IPS-NIHi7 (cell line): ENCODE data around the gene FLCN.
"Not testable (repeated sequence)": the region's sequence is repeated elsewhere in the genome, so short reads cannot be mapped to it uniquely, and the experiment has no call there.

Experiments used
- DNase-seq: peaks from one replicate; pipeline ENCODE4 v3.0.0; 2012; ENCODE audit warnings: mixed read lengths; ENCODE audit errors: extremely low spot score

The FLCN gene

DNA sequence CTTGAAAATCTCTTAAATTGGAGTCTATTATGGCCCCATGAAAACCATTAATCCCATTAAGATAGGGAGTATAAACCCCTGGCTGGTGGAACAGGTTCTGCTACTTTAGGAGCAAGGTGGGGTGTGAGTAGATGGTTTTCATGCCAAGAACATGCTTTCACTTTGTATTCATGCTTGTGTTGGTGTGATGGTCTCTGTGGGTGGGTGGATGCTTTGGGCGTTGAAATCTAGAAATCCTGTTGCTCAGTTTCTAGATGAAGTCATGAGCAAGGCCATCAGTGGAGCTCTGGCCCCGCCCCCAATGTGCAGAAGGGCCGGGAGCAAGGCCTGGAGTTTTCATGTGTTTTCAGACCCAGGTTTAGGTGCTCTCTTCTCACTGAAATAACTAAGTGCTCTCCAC, 50.9 kb downstream of the FLCN start:
- DNase-seq, result no peak

GRCh38 chr17:17184985-17185757, 51.8 kb downstream of the FLCN start:
- DNase-seq, result not testable (repeated sequence)

- no peak for DNase-seq
These were observed 53.2 kb downstream of the FLCN start for GRCh38 chr17:17183744-17184143.

DNA sequence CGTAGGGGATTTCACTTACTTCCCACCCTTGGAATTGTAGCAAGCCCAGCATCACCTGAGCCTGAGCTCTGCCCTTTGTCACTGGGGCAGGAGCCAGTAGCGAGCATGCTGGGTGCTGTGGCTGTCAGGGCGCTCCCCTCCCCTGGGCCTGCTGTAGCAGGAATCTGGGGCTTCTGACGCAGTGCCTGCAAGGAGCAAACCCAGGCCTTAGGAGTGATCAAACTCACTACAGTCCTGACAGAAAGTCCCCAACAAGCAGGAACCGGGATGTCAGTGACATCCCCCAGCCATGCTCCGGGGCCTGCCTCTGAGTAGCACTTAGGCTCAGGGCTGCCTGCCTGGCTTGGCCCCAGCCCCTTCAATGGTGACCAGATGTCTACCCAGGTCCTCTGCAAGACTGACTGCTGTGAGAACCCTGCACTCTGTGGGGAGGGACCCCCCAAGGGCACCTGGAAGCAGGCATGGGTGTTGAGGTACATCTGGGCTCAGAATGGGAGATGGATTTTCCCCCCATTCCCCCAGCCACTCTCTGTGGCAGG, 54.3 kb downstream of the FLCN start:
- no peak for DNase-seq

DNA sequence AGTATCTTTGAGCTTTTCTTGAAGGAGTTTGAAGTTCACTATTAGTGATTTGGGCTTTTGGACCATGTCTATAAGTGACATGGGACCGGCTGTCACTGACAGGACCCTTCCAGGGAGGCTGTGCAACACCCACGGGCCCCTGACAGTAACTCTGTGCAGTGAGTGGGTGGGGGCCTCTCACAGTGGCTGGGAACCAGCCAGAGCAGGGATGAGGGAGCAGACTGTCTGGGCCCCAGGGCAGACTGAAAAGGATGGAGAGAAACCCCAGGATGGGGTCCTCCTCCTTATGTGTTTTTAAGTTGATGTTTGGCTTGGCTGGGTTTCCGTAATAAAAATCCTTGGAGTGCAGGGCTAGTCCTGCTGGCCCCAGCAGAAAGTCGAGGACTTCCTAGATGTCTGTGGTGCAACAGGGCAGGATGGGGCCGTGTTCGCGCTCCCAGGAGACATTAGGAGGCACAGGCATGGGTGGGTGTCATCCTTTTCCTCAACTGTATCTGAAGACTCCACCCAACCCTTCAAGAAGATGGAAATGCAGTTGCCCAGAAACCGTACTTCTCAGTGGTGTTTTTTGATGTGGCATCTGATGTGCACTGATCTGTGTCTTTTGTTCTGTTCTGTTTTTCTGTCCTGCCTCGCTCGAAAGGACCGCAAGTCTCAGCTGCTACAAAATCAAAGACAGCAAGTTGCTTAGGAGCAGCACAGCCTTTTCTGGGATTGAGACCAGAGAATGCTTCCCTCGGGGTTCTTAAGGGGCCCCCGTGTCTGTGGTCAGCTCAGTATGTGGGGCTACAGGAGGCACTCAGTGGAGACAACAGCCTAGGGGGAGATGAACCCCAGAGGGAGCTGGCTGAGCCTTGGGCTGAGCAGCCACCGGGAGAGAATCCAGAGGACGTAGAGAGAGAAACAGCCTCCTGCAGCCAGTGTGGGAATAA, 55.0 kb downstream of the FLCN start:
- no peak for DNase-seq

DNA sequence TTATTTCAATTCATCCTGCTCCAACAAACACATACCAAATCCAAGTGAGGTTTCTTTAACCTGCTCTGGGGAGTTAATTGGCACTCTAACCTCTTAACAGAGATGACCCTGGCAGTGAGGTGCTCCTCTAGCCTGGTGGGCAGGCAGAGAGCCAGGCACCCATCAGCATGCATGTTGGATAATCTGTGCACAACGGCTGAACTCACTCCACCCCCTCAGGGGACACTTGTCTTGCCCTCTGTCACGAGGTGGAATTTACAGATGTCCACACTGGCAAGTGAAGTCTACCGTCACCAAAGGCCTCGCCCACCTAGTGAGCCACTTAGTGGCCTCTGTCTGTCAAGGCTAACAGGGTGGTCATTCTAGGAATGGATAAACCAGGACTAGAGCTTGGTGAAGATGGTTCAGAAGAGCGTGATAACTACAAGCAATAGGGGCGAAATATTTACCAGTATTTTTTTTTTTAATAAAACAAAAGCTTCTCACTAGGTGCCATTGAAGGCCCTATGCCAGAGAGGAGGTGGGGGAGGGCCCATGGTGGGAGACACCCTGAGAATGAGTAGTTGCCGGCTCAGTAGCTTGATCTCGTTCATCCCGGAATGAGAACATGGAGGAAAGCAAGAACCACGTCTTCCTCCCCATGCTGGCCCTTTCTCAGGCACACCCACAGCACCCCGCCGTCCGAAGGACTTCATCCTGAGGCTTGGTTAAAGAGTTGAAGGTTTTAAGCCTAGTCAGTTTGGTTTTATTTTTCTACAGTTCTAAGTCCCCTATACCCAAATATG, 56.0 kb downstream of the FLCN start:
- no peak for DNase-seq

DNA sequence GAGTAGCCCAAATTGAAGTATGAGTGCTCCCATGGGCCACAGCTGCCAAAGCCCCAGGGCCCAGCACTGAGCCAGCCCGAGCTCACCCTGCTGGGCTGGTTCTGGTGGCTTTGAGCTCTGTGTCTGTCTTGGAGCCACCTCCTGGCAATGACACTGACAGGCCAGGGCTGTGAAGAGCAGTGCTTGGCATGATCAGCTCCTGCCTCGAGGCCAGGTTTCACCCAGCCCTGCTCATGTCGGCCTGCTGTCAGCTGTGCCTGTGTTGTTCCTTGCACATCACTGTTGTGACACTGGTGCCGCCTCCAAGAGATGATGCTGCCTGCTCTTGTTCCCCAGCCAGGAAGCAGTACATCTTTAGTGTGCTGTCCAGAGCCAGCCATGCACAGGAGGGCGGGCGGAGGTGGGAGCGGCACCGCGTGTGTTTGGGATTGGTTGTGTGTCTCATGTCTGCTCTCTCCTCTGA, 56.8 kb downstream of the FLCN start:
- DNase-seq, result no peak

- no peak for DNase-seq
These were observed 57.6 kb downstream of the FLCN start for GRCh38 chr17:17179371-17179827.

GRCh38 chr17:17177176-17177575, 59.8 kb downstream of the FLCN start:
- no peak for DNase-seq

- DNase-seq, result no peak
These were observed 60.6 kb downstream of the FLCN start for GRCh38 chr17:17176341-17176740.

- DNase-seq, result no peak
These were observed 61.1 kb downstream of the FLCN start for GRCh38 chr17:17175917-17176316.

DNA sequence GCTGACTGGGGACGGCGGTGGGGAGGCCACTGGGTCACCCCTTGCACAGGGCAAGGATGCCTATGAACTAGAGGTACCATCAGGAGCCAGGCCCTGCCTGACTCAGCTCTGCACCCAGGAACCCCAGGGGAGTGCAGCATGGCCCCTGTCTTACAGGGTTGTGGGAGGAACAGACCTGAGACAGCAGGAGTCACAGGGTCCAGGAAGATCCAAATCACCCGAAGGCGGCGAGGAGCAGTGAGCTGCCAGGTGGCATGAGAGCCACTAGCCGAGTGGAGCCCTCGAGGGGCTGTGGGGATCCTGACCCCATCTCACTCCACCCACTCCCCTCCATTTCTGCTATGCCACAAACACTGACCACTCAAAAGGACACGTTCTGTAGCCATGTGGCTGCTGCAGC, 61.6 kb downstream of the FLCN start:
- no peak for DNase-seq

GRCh38 chr17:17173921-17174320, 63.0 kb downstream of the FLCN start:
- DNase-seq, result no peak

DNA sequence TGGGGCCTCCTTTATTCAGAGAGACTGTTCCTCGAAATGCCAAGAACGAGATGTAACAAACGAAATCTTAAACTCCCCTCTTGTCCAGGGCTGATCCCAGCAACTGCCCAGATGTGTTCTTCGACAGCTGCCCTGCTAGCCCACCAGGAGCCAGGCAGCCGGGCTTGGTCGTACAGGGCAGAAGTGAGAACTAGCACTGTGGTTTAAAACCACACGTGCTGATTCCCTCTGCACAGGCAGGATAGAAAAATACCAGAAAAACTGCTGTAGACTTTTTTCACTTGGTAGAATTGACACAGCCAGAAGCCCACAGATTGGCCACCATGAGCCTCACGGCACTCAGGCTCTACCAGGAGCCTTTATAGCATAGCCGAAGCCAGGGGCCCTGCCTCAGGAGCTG, 64.0 kb downstream of the FLCN start:
- DNase-seq, result no peak

GRCh38 chr17:17172001-17172939, 64.7 kb downstream of the FLCN start:
- DNase-seq, result peak; percentile 40

GRCh38 chr17:17171186-17171585, 65.8 kb downstream of the FLCN start:
- no peak for DNase-seq

DNA sequence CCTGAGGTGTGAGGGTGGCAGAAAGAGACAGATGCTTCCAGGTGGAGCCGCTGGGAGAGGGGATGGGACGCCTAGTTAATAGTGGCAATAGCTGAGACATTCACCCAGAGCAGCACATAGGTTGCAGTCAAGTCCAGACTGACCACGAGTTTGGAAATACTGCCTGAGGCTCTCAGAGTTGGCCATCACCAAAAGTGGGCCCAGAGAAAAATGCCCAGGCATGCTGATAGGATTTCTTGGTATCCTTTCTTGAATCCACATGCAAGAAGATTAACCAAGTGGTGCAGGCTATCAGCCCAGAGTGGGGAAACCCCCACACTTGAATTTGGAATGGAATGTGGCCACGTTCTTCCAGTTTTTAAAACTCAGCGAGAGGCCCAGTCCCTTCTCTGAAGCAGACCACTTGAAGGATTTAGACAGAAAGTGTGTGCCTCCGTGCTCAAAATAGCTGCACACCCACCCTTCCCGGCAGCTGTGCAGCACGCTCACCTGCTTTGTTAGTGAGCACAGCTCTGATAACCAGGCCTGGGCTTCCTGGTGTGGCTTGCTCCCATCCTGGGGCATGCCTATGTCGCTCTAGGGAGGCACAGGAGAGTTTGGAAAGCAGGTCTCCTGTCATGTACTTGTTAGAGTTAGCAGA, 66.5 kb downstream of the FLCN start:
- DNase-seq, result no peak

DNA sequence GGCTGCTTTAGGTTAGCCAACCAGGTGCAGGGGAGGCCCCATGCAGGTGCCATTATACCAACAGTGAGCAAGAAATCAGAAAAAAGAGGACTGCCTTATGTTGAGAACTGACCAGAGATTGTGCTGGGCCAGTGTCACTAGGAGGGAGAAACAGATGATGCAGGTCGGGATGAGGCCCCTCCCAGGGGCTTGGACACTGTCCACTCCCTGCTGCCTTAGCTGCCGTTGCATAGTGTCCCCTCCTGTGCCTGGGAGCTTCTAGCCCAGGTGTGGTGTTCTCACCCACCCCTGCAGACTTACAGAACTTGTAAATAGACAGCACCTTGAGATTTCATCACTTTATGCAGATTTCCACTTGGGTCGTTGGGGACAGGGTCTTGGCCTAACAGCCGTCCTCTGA, 67.6 kb downstream of the FLCN start:
- no peak for DNase-seq

- DNase-seq, result no peak
These were observed 68.6 kb downstream of the FLCN start for GRCh38 chr17:17168401-17168800.

DNA sequence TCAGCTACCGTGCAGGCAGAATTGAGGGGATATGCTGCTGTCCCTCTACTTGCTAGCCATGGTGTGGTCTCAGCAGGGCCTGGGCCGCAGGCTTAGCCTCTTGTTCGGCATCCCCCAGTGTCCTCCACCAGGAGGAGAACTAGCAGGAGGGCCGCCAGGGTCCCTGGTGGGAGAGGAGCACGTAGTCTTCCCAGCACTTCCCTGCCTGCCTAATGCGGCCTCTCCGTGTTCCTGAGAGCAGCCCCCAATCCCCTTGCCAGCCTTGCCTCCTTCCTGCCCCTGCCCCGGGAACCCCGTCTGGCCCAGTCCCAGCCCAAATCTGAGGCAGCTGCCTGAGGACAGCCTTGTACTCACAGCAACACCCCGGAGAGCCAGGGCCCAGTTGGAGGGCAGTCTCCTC, 69.0 kb downstream of the FLCN start:
- DNase-seq, result no peak
